ENCODE results near the gene RAB14. TPM values are rescaled to one million over a fixed set of nuclear protein-coding genes. Genes with fewer than 3 reads are reported as not detected.

Gene RAB14
- total RNA-seq, 2 donors from 2014 or later, result 13.5 to 21.8 TPM

- Histone ChIP-seq H3K9me3 (no peaks in the 10 kb centered on the region), H3K27ac (no peak overlapping the region), H3K4me3 (no peak overlapping the region), H3K36me3 (replicated peaks in 1 of 2; ENCODE audit: insufficient read depth in 1 of 2, low read depth in 2 of 2) (no peaks in the 10 kb centered on the region), H3K4me1 (peaks cover 9% of the 10 kb centered on the region), H3K27me3 (no peaks in the 10 kb centered on the region)
- intact Hi-C loops (cut with DNase I), result loop anchor here (10.0 kb wide), 3 partner anchors 54 to 194 kb away; partner anchors contain the start of gene GSN
- no peak for TF ChIP-seq POLR2A (IDR thresholded peaks at IDR 0.05)
- no peak for TF ChIP-seq CTCF (IDR thresholded peaks at IDR 0.05)
- ATAC-seq (no peak), DNase-seq (no peak)
- WGBS, 2 donors, result 79 to 94% methylated on average over 4 to 5 of the region's 5 CpGs
Measured at GRCh38 chr9:121210536-121210935, 8.9 kb upstream of the RAB14 start.

- H3K4me1 ChIP-seq, result no peaks in the 10 kb centered on the region
- no peak for DNase-seq
- 69 to 78% methylated on average over 2 of the region's 2 CpGs for WGBS, 2 donors
- H3K27ac ChIP-seq, result no peak overlapping the region
- H3K27me3 ChIP-seq, result no peaks in the 10 kb centered on the region
- no peak for ATAC-seq
- intact Hi-C loops (cut with DNase I), result no loop called here
- H3K9me3 ChIP-seq, result no peaks in the 10 kb centered on the region
- no peak overlapping the region for H3K4me3 ChIP-seq
- H3K36me3 ChIP-seq (replicated peaks in 1 of 2; ENCODE audit: insufficient read depth in 1 of 2, low read depth in 2 of 2), result no peaks in the 10 kb centered on the region
- TF ChIP-seq CTCF (IDR thresholded peaks at IDR 0.05), result no peak
- TF ChIP-seq POLR2A (IDR thresholded peaks at IDR 0.05), result no peak
Measured at GRCh38 chr9:121207371-121207940, 5.8 kb upstream of the RAB14 start.

- H3K9me3 ChIP-seq, result no peaks in the 10 kb centered on the region
- ATAC-seq (no peak), DNase-seq (no peak)
- intact Hi-C loops (cut with DNase I), result no loop called here
- no peaks in the 10 kb centered on the region for H3K27me3 ChIP-seq
- H3K4me1 ChIP-seq, result no peaks in the 10 kb centered on the region
- H3K4me3 ChIP-seq, result no peak overlapping the region
- WGBS, 2 donors, result 61 to 65% methylated on average over 8 of the region's 8 CpGs
- no peaks in the 10 kb centered on the region for H3K36me3 ChIP-seq (replicated peaks in 1 of 2; ENCODE audit: insufficient read depth in 1 of 2, low read depth in 2 of 2)
- TF ChIP-seq CTCF (IDR thresholded peaks at IDR 0.05) (no peak), POLR2A (IDR thresholded peaks at IDR 0.05) (no peak)
- H3K27ac ChIP-seq, result no peak overlapping the region
Measured at GRCh38 chr9:121206516-121207370, 5.1 kb upstream of the RAB14 start.

- intact Hi-C loops (cut with DNase I), result no loop called here
- no peak for DNase-seq
Measured at GRCh38 chr9:121204611-121205010, 2.9 kb upstream of the RAB14 start.

More at GRCh38 chr9:121204611-121205010, 2.9 kb upstream of the RAB14 start:
- Histone ChIP-seq H3K9me3 (no peaks in the 10 kb centered on the region), H3K27me3 (no peaks in the 10 kb centered on the region), H3K4me3 (no peak overlapping the region), H3K4me1 (peaks cover 8% of the 10 kb centered on the region), H3K36me3 (replicated peaks in 1 of 2; ENCODE audit: insufficient read depth in 1 of 2, low read depth in 2 of 2) (no peaks in the 10 kb centered on the region), H3K27ac (no peak overlapping the region)
- no peak for ATAC-seq
- TF ChIP-seq CTCF (IDR thresholded peaks at IDR 0.05) (no peak), POLR2A (IDR thresholded peaks at IDR 0.05) (no peak)

Measured in body of pancreas (tissue), 4 donors.